GM18502 (cell line): ENCODE data around the gene GALNS.
"Not testable (repeated sequence)": the region's sequence is repeated elsewhere in the genome, so short reads cannot be mapped to it uniquely, and the experiment has no call there.

Experiments used
- ATAC-seq: cut with Tn5 transposase; IDR thresholded peaks from one replicate; pipeline ENCODE4 v1.9.1; 2021; ENCODE audit warnings: mild to moderate bottlenecking; ENCODE audit not compliant: unreplicated experiment, poor library complexity

The GALNS gene

GRCh38 chr16:88889702-88890352, 33.1 kb upstream of the GALNS start:
- ATAC-seq, result not testable (repeated sequence)

GRCh38 chr16:88888461-88889387, 32.0 kb upstream of the GALNS start:
- no peak for ATAC-seq

DNA sequence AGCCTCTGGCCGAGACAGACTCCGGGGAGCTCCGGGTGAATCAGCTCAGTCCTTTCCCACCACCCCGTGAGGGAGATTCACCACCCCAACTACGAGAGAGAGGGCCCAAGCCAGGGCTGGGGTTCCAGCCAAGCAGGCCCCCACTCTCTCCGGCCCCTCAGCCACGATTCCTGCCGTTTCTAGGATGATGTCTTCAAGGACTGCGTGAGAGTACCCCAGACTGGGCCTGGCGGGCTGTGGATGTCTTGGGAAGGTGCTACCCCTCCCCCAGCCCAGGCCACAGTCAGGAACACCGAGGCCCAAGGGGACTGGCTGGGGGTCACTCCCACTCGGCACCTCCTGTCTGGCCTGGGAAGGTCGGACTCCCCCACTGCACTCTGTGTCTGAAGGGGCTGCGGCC, 31.3 kb upstream of the GALNS start:
- ATAC-seq, result no peak

GRCh38 chr16:88886845-88887521, 30.2 kb upstream of the GALNS start:
- ATAC-seq, result no peak

DNA sequence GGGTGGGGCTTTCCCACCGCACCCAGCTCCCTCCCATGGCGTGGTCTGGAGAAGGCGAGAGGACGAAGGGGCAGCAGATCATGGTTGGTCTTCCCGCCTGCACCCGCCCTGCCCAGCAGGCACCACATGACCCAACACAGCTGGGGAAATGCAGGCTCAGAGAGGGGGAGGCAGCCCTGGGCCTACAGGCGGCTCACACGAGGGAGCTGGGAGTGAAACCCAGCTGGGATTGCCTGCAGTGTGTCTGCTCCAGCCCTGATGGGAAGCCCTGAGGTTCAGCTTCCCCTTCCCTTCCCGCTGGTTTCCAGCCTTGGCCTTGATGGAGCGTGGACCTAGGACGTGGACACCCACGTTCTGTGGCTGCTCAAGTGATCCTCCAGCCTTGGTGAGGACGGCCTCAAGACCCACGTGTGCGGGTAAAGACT, 29.7 kb upstream of the GALNS start:
- no peak for ATAC-seq

GRCh38 chr16:88885693-88886280, 29.0 kb upstream of the GALNS start:
- ATAC-seq, result no peak

- no peak for ATAC-seq
Observed at GRCh38 chr16:88884569-88885271, 28.0 kb upstream of the GALNS start.

- ATAC-seq, result no peak
Observed at GRCh38 chr16:88883946-88884345, 27.2 kb upstream of the GALNS start.

GRCh38 chr16:88883117-88883895, 26.6 kb upstream of the GALNS start:
- ATAC-seq, result no peak

DNA sequence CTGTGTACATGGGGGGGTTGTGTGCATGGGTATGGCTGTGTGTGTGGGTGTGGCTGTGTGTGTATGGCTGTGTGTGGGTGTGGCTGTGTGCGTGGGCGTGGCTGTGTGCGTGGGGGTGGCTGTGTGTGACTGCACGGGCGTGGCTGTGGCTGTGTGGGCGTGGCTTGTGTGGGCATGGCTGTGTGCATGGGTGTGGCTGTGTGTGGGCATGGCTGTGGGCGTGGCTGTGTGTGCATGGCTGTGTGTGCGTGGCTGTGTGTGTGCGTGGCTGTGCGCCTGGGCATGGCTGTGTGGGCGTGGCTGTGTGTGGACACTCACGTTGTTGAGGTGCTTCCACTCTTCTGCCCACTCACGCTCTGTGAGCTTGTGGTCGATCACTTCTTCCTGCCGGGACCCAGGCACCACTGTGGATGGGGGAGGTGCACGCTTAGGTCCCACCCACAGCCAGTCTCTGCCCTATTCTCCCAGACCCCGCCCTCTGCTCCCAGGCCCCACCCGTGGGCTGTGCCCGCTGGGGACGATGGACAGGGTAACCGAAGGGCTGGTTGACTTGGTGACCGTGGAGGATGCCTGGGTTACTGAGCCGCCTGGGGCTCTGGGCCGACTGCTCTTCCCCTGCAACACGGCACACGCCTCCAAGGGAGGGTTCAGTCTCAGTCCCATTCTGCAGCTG, 25.7 kb upstream of the GALNS start:
- ATAC-seq, result no peak

DNA sequence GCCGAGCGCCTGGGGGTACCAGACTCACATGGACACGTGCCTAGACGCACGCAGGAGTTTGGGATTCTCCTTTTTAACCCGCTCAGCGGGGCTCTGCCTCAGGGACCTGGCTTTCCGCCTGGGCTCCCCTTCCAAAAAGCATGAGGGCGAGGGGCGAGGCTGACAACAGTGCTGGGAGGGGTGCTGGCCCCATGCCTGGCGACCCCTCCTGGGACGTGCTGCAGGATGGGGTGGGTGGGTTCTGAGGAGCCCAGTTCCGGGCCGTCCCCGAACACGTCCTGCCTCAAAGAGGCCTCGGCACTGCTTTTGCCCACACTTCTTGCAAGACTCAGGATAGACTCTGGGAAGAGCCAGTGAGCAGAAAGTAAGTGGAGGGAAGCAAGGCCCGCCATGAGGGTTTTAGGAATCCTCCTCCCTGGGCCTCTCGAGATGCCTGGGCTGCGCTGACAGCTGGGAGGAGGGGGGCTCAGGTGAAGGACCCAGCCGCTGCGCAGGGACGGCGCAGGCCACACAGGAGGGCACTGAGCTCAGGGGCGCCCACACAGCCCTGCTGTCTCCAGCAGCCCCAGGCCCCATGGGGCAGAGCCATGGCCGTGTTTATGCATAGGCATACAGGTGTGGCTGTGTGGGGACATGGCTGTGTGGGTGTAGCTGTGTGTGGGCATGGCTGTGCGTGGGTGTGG, 25.1 kb upstream of the GALNS start:
- ATAC-seq, result no peak

DNA sequence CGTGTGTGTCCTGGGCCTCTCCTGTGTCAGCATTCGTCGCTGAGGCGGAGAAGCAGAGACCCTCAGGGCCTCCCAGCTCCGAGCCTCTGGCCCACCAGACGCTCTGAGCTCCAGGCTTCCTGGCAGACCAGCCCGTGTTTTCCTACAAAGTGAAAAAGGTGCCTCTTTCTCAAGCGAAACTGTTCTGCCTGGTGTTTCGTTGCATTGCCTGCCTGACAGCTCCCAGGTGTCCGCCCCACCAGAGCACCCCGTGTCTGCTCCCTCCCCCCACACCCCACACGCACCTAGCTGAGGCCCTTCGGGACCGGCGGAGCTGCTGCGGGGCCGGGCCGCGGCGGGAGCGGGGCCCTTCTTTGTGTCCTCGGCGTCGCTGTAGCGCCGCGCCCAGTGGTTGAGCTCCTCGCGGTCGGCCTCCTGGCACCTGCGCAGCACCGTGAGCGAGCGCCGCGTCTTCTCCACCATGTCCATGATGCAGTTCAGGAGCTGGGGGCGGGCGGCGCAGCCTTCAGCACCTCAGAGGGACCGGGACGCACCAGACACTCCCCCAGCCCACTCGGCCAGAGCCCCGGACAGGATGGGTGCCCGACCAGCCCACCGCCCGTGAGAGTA, 24.4 kb upstream of the GALNS start:
- no peak for ATAC-seq

- ATAC-seq, result no peak
Observed at GRCh38 chr16:88880226-88881006, 23.7 kb upstream of the GALNS start.

- no peak for ATAC-seq
Observed at GRCh38 chr16:88879788-88880055, 23.0 kb upstream of the GALNS start.

DNA sequence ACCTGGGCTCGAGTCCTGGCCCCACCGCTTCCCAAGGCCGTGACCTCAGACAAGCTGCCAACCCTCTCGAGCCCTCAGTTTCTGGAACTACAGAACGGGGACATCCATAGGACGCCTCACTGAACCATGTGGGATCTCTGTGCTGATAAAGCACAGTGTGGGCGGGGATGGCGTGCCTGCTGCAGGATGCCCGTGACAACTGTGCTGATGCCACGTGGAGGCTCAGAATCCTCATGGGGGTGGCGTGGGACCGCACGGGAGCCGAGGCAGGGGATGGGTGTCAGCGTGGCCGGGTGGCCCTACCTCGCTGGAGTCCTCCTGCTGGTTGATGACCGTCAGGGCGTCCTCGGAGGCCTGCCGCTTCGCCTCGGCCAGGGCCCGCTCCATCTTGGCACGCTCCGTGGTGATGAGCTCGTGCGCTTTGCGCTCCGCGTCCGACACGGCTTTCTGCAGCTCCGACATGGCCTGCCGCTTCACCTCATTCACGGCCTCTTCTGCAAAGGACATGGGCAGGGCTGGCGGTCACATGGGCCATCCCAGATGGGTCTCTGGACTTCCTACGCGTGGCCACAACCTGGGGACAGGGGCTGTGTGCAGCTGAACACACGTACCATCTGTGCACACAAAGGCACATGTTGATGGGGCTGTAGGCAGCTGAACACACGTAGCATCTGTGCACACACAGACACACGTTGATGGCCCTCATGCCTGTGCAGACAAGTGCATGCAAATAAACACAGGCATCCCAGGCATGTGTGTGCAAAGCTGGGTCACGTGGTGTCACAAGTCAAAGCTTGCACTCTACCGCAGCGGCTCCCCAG, 22.4 kb upstream of the GALNS start:
- ATAC-seq, result no peak

DNA sequence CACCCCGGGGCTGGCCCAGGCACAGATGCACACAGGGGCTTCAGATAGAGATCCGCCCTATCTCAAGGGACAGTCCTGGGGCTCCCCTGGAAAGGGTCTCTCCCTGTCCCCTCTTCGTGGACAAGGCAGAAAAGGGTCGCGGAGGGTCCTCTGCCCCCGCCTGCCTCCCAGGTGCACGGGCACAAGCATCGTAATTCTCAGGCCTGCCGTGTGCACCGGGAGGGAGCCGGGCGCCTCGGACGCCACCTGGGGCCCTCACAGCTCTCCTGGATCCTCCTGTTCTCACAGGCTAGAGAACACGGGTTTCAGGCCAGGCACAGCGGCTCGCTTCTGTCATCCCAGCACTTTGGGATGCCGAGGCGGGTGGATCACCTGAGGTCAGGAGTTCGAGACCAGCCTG, 21.6 kb upstream of the GALNS start:
- ATAC-seq, result no peak
